ENCODE data around the gene TGM5.
"Not testable (repeated sequence)": the region's sequence is repeated elsewhere in the genome, so short reads cannot be mapped to it uniquely, and the experiment has no call there.

TGM5 gene

GRCh38 chr15:43299411-43299810, 32.7 kb upstream of the TGM5 start:
- Histone ChIP-seq H3K4me3 (ENCODE audit: low read depth, low read length) (no peak overlapping the region), H3K9me3 (ENCODE audit: severe bottlenecking) (no peaks in the 10 kb centered on the region), H3K27me3 (ENCODE audit: insufficient read depth, low read depth, severe bottlenecking) (no peaks in the 10 kb centered on the region), H3K27ac (no peak overlapping the region), H3K36me3 (no peaks in the 10 kb centered on the region)
- no peak for TF ChIP-seq CTCF (IDR thresholded peaks at IDR 0.05; ENCODE audit: low read depth, low read length)
- no peak for DNase-seq

- Histone ChIP-seq H3K27me3 (ENCODE audit: insufficient read depth, low read depth, severe bottlenecking) (no peaks in the 10 kb centered on the region), H3K4me3 (ENCODE audit: low read depth, low read length) (no peak overlapping the region), H3K9me3 (ENCODE audit: severe bottlenecking) (peaks cover 4% of the 10 kb centered on the region), H3K36me3 (no peaks in the 10 kb centered on the region), H3K27ac (no peak overlapping the region)
- TF ChIP-seq CTCF (IDR thresholded peaks at IDR 0.05; ENCODE audit: low read depth, low read length): no peak
- no peak for DNase-seq
These were observed 27.5 kb upstream of the TGM5 start for GRCh38 chr15:43294091-43294706.

- DNase-seq: no peak
- Histone ChIP-seq H3K9me3 (ENCODE audit: severe bottlenecking) (peaks cover 4% of the 10 kb centered on the region), H3K36me3 (no peaks in the 10 kb centered on the region), H3K27me3 (ENCODE audit: insufficient read depth, low read depth, severe bottlenecking) (no peaks in the 10 kb centered on the region), H3K4me3 (ENCODE audit: low read depth, low read length) (no peak overlapping the region), H3K27ac (no peak overlapping the region)
- no peak for TF ChIP-seq CTCF (IDR thresholded peaks at IDR 0.05; ENCODE audit: low read depth, low read length)
These were observed 26.7 kb upstream of the TGM5 start for GRCh38 chr15:43293432-43293831.

- H3K36me3 ChIP-seq: no peaks in the 10 kb centered on the region
- DNase-seq: no peak
- H3K4me3 ChIP-seq (ENCODE audit: low read depth, low read length): no peak overlapping the region
- peaks cover 4% of the 10 kb centered on the region for H3K9me3 ChIP-seq (ENCODE audit: severe bottlenecking)
- no peak for TF ChIP-seq CTCF (IDR thresholded peaks at IDR 0.05; ENCODE audit: low read depth, low read length)
- H3K27me3 ChIP-seq (ENCODE audit: insufficient read depth, low read depth, severe bottlenecking): no peaks in the 10 kb centered on the region
- H3K27ac ChIP-seq: no peak overlapping the region
These were observed 25.8 kb upstream of the TGM5 start for GRCh38 chr15:43292375-43293078.

- H3K4me3 ChIP-seq (ENCODE audit: low read depth, low read length); H3K27me3 ChIP-seq (ENCODE audit: insufficient read depth, low read depth, severe bottlenecking); DNase-seq; H3K36me3 ChIP-seq; H3K9me3 ChIP-seq (ENCODE audit: severe bottlenecking); H3K27ac ChIP-seq: not testable (repeated sequence)
These were observed 22.9 kb upstream of the TGM5 start for GRCh38 chr15:43289656-43290055.

GRCh38 chr15:43287254-43287653, 20.5 kb upstream of the TGM5 start:
- TF ChIP-seq CTCF (IDR thresholded peaks at IDR 0.05; ENCODE audit: low read depth, low read length): no peak
- H3K9me3 ChIP-seq (ENCODE audit: severe bottlenecking): peaks cover 4% of the 10 kb centered on the region
- no peak for DNase-seq
- no peaks in the 10 kb centered on the region for H3K27me3 ChIP-seq (ENCODE audit: insufficient read depth, low read depth, severe bottlenecking)
- no peaks in the 10 kb centered on the region for H3K36me3 ChIP-seq
- no peak overlapping the region for H3K4me3 ChIP-seq (ENCODE audit: low read depth, low read length)
- H3K27ac ChIP-seq: no peak overlapping the region
